Measurements from ENCODE around the gene CDK17.
"Not testable (repeated sequence)": the region's sequence is repeated elsewhere in the genome, so short reads cannot be mapped to it uniquely, and the experiment has no call there.

Gene CDK17

DNA sequence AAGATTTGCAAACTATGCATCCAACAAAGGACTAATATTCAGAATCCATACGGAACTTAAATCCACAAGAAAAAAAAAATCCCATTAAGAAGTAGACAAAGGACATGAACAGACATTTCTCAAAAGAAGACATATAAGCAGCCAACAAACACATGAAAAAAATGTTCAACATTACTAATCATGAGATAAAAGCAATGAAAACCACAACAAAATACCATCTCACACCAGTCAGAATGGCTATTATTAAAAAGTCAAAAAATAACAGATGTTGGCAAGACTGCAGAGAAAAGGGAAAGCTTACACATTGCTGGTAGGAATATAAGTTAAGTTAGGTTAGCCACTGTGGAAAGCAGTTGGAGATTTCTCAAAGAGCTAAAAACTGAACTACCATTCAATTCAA lies 16.2 kb downstream of the CDK17 start:
- DNase-seq: no peak

- DNase-seq: no peak
Measured at GRCh38 chr12:96383371-96383770, 16.9 kb downstream of the CDK17 start.

DNA sequence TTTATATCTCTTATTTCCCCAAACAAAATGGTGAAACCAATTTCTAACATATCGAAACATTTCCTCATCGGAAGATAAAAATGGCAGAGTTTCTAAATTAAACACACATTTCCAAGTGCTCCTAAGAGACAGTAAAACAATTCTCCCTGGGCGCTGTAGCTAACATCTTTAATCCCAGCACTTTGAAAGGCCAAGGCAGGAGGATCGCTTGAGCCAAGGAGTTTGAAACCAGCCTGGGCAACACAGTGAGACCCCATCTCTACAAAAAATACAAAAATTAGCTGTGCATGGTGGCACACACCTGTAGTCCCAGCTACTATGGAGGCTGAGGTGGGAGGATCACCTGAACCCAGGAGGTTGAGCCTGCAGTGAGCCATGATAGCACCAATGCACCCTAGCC lies 20.5 kb downstream of the CDK17 start:
- not testable (repeated sequence) for DNase-seq

DNA sequence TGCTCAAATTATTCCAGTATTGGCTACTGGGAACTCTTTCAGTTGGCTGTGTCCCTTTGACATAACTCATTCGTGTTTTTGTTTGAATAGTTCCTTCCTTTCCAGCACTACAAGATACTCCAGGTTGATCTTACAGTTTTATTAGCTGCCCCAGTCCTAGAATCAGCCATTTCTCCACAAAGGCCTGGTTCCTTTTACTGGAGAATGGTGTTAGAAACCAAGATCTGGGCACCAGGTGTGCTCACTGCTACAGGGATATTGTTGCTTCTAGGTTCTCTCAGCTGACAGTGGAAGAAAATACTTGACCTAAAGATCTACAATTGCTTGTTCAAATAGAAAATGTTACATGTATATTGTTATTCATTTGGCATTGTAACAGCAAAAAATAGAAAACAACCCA lies 21.9 kb downstream of the CDK17 start:
- no peak for DNase-seq

DNA sequence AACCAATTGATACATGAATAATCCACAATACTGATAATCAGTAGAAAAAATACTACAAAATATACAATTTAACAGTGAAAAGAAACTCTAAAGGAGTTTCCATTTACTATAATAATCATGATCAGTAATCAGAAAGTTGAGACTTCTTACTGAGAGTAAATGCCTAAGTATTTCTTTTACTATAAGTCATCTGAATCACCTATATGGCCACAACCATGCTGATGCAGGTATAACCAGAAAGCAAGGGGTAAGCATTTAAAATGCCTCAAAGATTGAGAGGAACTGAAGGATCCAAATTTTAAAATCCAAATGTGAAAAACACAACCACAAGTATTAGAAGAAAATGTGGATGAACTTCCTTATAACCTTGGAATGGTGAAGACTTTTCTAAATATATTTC lies 23.4 kb downstream of the CDK17 start:
- DNase-seq: no peak

DNA sequence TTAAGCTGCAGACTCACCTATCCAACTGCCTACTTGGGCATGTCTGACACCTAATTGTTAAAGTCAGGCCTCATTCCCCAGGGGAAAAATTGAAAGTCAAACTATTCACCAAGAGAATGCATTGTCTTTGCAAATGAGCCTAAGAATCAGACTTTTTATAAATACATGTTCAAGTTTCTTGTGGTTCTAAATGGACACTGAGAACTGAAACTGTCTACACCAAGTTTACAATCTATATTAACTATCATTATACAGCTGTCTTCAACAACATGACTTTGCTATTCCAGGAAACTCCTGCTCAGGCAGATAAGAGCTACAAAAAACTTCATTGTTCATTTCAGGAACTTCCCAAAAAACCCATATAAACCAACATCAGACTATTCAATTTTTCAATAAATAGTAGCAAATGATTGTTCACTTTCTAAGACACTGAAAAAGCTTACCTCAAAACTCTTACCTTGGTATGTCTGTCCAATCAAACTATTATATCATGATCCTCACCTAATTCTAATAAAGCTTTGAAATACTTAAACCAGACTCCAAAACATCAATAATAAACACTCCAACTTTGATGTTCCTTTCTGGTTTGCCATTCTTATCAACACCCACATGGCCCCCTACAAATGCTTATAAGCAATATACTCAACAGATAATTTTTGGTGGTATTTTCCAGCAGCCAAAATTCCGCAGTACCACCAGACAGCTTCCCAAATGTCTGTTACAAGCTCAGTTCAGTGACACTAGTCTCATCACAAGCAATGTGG lies 24.2 kb downstream of the CDK17 start:
- no peak for DNase-seq

DNA sequence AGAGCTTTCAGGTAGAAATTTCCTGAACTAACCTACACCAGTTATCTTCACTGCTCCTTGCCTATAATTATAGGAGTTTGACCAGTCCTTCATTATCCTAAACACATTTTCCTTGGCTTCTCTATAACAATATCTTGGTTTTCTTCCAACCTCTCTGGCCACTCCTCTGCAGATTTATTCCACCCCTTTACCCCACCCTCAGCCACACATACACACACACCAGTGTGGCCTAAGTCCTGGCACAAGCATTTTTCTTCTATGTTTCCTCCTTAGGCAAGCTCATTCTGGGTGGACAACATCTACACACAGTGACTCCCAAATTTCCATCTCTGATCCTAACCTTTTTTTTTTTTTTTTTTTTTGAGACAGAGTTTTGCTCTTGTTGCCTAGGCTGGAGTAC lies 25.1 kb downstream of the CDK17 start:
- no peak for DNase-seq

- DNase-seq: no peak
Measured at GRCh38 chr12:96371790-96372699, 28.2 kb downstream of the CDK17 start.

DNA sequence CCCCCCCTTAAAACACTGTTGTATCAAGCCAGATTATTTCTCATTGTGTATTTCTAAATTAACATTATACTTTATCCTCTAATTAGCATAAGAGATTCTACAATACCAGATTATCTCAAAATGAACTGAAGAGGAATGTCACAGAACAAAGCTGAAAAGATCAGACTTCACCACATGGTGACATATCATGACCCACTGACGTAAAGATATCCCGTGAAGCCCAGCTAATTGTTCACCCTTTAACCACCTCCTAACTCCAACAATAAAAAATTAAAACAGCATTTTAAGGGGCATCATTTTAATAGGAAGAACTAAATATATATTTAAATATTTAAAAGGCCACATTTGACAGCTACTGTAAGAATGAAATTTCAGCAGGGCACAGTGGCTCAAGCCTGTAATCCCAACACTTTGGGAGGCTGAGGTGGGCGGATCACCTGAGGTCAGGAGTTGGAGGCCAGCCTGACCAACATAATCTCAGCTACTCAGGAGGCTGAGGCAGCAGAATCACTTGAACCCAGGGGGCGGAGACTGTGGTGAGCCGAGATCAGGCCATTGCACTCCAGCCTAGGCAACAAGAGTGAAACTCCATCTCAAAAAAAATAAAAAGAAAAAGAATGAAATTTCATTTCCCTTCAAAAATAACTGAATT lies 29.0 kb downstream of the CDK17 start:
- DNase-seq: no peak

- DNase-seq: no peak
Measured at GRCh38 chr12:96368687-96369086, 31.6 kb downstream of the CDK17 start.

GRCh38 chr12:96368233-96368632 lies 32.0 kb downstream of the CDK17 start:
- no peak for DNase-seq

GRCh38 chr12:96366381-96366654 lies 33.9 kb downstream of the CDK17 start:
- no peak for DNase-seq

GRCh38 chr12:96365604-96366380 lies 34.4 kb downstream of the CDK17 start:
- no peak for DNase-seq

DNA sequence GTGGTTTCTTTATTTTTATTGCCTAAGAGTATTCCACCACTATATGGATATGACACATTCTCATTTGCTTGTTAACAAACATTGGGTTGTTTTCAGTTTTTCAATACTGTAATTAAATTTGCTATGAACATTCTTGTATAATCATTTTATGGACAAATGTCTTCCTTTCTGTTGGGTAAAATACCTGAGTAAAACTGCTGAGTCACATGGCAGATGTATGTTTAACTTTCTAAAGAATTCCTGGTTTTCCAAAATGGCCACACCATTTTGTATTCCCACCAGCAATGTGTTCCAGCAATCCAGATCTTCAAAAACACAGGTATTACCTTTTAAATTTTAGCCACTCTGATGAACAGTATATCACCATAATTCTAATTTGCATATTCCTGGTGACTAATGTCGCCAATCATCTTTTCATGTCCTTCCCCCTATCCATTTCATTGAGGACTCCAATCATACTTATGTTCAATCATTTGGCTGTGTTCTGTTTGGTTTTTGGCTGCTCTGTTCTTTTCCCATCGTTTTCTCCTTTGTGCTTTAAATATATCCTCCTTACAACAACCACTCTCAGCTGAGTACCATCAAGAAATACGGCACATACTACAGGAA lies 36.0 kb downstream of the CDK17 start:
- no peak for DNase-seq

DNA sequence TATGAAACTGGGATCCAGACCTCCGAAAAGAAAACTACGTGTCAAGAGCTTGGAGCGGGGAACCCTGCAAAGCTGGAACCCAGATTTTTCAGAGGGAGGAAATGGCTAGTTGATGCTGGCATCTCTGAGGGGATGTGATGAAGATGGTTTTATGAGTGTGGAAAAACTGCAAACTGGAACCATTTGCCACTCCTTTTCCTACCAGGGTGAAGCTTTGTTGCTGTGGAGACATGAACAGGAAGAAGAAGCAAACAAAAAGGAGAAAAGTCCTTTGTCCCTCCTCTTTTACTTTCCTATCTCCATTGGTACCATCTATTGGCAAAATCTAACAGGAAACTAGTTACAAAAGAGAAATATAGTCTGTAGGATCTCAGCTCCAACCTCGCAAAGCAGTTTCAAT lies 39.2 kb downstream of the CDK17 start:
- no peak for DNase-seq

DNA sequence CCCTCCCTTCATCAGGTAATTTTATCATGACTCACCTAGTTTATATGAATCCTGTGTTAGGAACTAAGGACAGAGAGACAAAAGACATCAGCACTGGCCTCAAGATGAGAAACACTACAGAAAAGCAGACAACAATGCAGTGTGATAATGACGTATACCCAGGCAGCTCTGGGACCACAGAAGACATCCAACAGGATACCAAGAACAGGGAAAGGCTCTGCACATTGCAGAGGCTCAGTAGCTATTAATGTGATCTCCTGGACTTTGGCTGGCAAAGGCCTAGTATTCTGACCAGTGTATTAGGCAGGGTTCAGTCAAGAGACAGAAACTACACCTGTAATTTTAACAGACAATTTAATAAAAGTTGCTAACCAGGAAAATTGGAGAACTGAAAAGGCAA lies 39.7 kb downstream of the CDK17 start:
- DNase-seq: no peak

- DNase-seq: no peak
Measured at GRCh38 chr12:96359328-96359727, 40.9 kb downstream of the CDK17 start.

GRCh38 chr12:96356831-96357230 lies 43.4 kb downstream of the CDK17 start:
- DNase-seq: no peak

- DNase-seq: no peak
Measured at GRCh38 chr12:96354844-96355534, 45.2 kb downstream of the CDK17 start.

GRCh38 chr12:96354326-96354725 lies 45.9 kb downstream of the CDK17 start:
- DNase-seq: no peak

- DNase-seq: no peak
Measured at GRCh38 chr12:96352161-96352835, 47.9 kb downstream of the CDK17 start.

All from suppressor macrophage treated with lipopolysaccharide for 1 hour (primary cell).